Suppressor macrophage treated with lipopolysaccharide for 1 hour (primary cell): ENCODE results near the gene SERP2.

Experiments
- DNase-seq, 3 donors: peaks; one replicate each; pipeline ENCODE4 v3.0.0-alpha.2; 2020 to 2022

Gene SERP2

GRCh38 chr13:44359983-44360375 lies 13.6 kb upstream of the SERP2 start:
- no peak for DNase-seq

DNA sequence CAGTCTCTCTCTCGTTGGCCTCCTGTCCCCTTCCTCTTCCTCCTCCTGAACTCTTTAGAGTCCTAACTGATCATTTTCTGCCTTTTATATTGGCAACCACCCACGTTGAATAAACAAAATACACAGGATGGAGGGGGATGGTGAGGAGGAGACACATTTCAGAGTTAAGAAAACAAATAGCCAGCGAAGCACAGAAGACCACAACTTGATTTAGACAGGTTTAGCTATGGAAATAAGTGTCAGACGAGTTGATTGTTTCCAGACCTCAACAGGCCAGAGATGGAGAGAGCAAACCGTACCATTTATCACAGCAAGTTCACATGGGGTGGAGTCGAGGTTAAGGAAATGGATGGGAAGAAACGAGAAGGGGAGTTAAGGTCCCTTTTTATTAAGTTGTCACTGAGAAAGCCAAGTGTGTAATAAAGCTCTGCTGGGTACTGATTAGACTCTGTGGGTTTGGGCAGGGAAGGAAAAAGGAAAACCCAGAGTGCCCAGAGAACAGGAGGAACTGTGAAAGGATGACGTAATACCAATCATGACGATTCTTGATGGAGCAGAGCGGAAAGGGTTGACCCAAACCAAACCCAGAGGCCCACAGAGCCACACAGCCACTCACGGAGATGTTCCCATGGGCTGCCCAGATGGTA lies 11.1 kb upstream of the SERP2 start:
- peak; percentile 36 to 65 (median 58) for DNase-seq

- no peak for DNase-seq
These were observed 9.8 kb upstream of the SERP2 start for GRCh38 chr13:44363631-44364344.

GRCh38 chr13:44364345-44365000 lies 9.2 kb upstream of the SERP2 start:
- no peak for DNase-seq

GRCh38 chr13:44365008-44365407 lies 8.6 kb upstream of the SERP2 start:
- no peak for DNase-seq

GRCh38 chr13:44365899-44366298 lies 7.7 kb upstream of the SERP2 start:
- DNase-seq: no peak

DNA sequence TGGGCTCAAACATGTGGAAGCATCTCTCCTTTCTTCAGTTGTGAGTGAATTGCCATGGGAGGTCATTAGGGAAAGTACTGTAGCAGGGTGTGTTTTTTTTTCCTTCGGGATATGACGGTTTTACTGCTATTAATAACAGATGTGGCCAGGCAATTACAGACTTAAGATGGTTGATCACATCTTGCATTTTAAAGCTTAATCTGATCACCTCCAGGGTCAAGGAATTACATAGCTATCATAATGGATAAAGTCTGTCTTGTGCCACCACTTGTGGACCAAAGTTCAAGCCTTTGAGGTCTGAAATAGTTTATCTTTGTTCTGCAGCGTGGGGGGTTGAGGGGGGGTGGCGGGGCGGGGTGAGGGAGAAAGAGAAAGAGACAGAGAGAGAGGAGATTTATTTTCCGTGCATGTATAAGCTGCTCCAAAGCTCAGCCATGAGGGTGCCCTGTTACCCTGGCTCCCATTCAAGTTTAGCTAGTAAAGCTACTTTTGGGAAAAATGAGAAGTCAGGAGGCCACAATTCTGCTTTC lies 5.5 kb upstream of the SERP2 start:
- no peak for DNase-seq

DNA sequence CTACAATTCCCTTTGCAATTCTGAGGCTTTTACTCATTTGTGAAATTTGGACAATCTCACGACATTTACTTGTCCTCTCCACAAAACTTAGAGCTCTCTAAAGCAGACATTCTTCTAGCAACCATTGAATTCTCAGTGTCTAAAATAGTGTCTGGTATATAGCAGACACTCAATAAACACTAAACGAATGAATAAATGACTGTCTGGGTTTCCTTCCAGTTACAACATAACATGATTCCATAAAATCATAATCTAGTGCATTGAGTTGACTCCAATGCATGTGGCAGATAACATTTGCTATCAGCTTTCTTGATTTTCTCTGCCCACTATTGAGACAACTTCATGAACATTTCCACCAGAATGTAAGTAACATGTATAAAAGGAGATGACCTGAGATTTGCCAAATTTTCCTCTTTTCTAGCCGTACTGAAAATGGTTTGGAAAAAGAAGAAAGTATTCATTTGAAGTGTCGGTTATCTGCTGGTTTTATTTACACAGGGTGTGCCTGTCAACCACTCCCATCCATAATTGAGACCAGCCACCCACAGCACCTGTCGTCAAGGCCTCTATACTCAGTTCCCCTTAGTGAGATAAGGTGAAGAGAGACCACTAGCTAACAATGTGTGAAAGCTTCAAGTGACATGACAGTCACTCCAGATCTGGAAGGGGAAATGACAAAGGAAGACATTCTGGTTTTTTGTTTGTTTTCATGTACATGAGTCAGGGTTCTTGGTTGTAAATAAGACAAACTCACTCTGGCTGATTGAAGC lies 4.8 kb upstream of the SERP2 start:
- DNase-seq: no peak

DNA sequence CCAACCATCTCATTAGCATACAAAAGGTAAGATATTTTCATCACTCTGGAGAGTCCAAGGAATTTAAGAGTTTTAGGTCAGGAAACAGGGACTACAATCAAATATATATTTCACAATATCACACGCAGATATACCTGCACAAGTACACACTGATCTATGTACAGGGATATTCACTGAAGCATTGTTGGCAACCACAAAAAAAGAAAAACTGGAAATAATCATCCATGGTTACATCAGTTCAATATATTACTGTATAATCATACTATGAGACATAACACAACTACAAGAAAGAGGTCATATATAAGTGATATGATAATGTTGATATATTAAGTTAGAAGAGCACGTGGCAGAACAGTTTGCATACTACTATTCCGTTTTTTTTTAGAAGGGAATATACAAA lies 2.2 kb upstream of the SERP2 start:
- no peak for DNase-seq

DNA sequence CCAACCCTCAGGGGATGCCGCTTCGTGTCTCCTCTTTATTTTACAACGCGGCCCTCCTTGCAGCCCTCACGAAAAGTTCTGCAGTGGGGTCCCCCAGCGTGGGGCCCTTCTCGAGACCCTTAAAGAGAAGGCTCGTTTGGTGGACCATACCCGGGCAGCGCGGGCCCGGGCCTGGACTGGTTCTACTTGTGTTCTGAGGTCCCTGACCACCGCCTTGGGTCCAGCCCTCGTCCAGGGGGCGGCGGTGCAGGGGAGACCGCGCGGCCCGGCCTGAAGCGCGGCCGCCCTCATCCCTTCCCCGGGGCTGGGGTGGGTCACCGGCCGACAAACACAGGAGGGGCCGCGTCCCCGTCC lies 400 bp upstream of the SERP2 start:
- no peak for DNase-seq

DNA sequence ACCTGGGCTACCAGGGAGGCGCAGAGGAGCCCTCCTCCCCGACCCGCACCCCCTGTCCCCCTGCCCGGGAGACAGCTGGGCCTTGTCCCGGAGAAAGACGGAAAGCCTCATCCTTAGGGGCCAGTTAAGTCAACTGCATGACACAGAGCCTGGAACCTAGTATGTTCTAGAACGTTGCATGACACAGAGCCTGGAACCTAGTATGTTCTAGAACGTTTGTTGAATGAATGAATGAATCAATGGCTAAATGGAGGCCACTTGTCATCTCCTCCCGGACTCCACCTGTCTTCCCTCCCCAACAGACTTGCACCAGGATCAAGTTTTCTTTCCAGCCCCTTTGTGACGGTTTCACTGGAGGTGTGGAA lies 706 bp downstream of the SERP2 start:
- no peak for DNase-seq

GRCh38 chr13:44378277-44378676 lies 4.7 kb downstream of the SERP2 start:
- no peak for DNase-seq

- no peak for DNase-seq
These were observed 6.3 kb downstream of the SERP2 start for GRCh38 chr13:44379885-44380284.

DNA sequence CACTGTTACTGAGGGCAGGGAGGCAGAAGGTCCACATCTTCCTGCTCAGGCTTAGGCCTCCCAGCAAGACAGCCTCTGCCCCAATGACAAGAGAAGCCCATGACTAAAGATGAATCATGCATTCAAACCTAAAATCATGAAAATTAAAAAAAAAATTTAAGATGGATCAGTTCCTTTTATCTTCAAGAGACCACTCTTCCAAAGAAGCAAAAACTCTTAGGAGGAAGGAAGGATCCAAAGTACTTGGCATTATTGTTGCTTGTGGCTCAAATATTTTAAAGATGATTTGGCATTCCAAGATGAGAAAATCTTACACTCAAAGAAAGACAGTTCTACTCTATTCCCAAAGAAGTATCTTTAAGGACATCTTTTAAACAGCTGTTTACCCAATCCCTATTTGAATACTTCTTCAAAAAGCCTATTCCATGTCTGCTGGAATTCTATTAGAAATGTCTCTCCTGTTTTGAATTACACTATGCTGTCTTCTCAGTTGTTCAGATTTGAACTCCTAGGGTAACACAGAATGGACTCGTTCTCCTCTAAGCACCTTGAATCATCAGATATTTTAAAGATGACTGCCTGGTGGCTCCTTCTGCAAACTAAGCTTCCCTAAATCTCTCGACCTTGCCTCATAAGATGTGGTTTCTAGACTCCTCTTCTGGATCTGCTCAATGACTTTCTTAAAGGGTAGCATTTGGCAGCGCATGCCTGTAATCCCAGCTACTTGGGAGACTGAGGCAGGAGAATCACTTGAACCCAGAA lies 7.0 kb downstream of the SERP2 start:
- DNase-seq: peak in 1 of 3 donors; percentile 17

DNA sequence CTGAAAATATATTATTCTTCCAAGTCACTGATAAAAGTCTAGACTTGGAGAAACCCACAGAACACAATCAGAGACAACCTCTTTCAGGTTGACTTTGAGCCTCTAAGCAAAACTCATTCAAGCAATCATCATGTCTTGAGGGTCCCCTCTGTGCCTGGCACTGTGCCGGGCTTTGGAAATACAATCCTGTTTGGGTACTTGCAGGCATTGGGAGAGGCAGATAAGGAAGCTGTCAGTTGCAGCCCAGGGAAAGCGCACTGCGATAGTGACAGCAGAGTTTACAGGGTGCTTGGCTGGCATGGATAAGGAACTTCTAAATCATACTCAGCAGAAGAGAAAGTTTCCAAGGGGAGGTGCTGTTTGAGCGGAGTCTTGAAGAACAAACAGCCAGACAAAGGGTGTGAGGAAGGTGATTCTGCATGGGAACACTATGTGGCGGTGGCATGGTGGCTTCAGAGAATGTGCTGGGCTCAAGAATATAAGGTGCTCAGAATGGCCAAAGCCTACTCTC lies 9.1 kb downstream of the SERP2 start:
- DNase-seq: peak in 2 of 3 donors; percentile 11 to 17

- no peak for DNase-seq
These were observed 10.3 kb downstream of the SERP2 start for GRCh38 chr13:44383945-44384344.

DNA sequence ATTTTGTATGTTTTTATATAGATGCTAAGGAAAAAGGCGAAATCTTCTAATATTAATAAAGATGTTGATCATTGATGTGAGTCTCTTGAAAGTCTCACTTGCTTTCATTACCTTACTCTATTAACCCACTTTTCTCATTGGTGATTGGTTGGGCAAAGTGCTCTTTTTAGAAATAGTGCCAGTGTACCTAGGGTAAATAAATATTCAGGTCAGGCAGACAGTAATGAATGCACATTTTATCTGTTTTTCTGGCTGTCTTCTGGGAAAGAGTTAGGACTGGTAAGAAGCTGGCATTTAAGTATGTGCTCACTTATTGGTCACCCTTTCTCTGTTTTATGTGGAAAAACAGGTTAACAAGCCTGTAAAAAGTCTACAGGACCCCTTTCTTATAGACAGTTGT lies 11.2 kb downstream of the SERP2 start:
- DNase-seq: no peak

DNA sequence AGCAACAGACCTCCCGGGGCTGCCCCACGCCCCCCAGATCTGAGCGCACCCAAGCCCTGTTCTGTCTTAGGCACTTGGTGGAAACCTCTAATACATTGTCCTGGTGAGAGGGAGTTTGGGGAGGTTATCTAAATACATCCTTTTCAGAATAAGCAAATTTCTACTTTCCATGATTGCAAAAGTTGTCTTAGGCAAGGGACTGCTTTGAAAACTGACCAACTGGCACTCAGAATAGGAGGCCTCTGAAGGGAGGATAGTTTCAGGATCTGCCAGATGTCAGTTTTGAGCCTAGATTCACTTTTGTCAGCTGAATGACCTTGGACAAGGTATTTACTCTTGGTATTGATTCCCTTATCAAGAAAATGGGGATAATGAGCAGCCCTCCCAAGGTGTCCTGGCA lies 11.8 kb downstream of the SERP2 start:
- DNase-seq: no peak

- no peak for DNase-seq
These were observed 12.2 kb downstream of the SERP2 start for GRCh38 chr13:44385847-44386246.

DNA sequence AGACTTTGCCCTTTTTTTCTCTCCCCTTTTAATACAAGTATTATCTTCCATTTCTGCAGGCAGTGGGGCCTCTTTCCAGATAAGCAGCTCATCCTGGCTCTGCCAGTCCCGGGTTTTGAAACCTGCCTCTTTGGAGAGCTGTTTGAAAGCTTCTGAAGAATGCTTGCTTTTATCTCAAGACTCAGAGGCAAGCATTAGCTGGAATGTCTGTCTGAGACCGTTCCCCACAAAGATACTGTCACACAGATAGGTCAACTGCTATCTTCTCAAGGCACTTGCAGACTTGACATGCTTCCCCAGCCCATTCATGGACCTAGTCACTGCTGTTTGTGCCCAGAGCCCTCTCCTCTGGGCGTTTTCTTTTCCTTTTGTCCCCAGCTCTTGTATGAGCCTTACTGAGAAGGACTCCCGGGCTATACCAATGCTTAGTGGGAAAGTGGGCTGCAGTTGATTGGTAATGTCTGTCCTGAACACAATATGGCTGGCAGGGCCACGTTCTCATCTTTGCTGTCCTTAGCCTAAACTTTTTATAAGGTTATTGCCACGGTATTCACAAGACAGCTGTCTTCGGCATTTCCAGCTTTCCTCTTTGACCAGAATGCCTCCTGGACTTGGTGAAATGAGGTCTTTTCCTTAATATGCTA lies 13.4 kb downstream of the SERP2 start:
- no peak for DNase-seq

- DNase-seq: no peak
These were observed 14.9 kb downstream of the SERP2 start for GRCh38 chr13:44388427-44389059.
